Natural killer cell (primary cell): ENCODE results near the gene UTP3. TPM values are rescaled to one million over a fixed set of nuclear protein-coding genes. Genes with fewer than 3 reads are reported as not detected.
"Not testable (repeated sequence)": the region's sequence is repeated elsewhere in the genome, so short reads cannot be mapped to it uniquely, and the experiment has no call there.

ENCODE experiments used
- ATAC-seq, 3 donors: fragments of 150-1000 bp in 2 of 3; fragments of 200-7000 bp in 1 of 3; cut with Tn5 transposase; 1 replicate in 1 of 3; 2 replicates in 2 of 3; pipeline ENCODE4 v1.10.0; 2021; ENCODE audit warnings: mild to moderate bottlenecking in 2 of 3, moderate library complexity in 2 of 3
- DNase-seq, 2 donors: peaks; one replicate each; pipeline versions ENCODE4 v3.0.0 to v3.0.0-alpha.2; 2013 to 2021; ENCODE audit warnings: mixed read lengths in 1 of 2
- H3K27ac ChIP-seq: one replicate; pipeline ENCODE4 v1.5.1; 2013; ENCODE audit warnings: mild to moderate bottlenecking, low read length
- H3K27me3 ChIP-seq: one replicate; pipeline ENCODE4 v1.6.1; 2013; ENCODE audit warnings: low read length; ENCODE audit not compliant: control insufficient read depth, insufficient read depth
- H3K36me3 ChIP-seq: one replicate; pipeline ENCODE4 v1.6.1; 2013; ENCODE audit warnings: low read length; ENCODE audit not compliant: control insufficient read depth, insufficient read depth
- H3K4me1 ChIP-seq: one replicate; pipeline ENCODE4 v1.6.1; 2013; ENCODE audit warnings: low read length; ENCODE audit not compliant: control insufficient read depth, insufficient read depth
- H3K4me3 ChIP-seq: one replicate; pipeline ENCODE4 v1.5.1; 2013; ENCODE audit warnings: low read length
- H3K9me3 ChIP-seq: one replicate; pipeline ENCODE4 v1.6.1; 2013; ENCODE audit warnings: low read length; ENCODE audit not compliant: control insufficient read depth, insufficient read depth
- H3K27ac Mint-ChIP-seq, 2 donors: one replicate each; pipeline ENCODE4 v1.8.0; 2022; ENCODE audit warnings: mild to moderate bottlenecking in 2 of 2, mixed read lengths in 2 of 2, moderate library complexity in 1 of 2
- H3K27me3 Mint-ChIP-seq, 2 donors: one replicate each; pipeline ENCODE4 v1.8.0; 2022; ENCODE audit warnings: low read depth in 2 of 2, mixed read lengths in 2 of 2
- H3K36me3 Mint-ChIP-seq: one replicate; pipeline ENCODE4 v1.8.0; 2022; ENCODE audit warnings: mixed read lengths
- H3K4me1 Mint-ChIP-seq, 2 donors: one replicate each; pipeline ENCODE4 v1.8.0; 2022; ENCODE audit warnings: mixed read lengths in 2 of 2
- H3K4me3 Mint-ChIP-seq: one replicate; pipeline ENCODE4 v1.8.0; 2022; ENCODE audit warnings: mild to moderate bottlenecking, moderate library complexity, mixed read lengths
- H3K9me3 Mint-ChIP-seq, 2 donors: one replicate each; pipeline ENCODE4 v1.8.0; 2022; ENCODE audit warnings: mixed read lengths in 2 of 2
- WGBS: methylation state at CpG from one replicate; pipeline ENCODE4 v1.1.7; 2013; ENCODE audit warnings: missing lambda C conversion rate; ENCODE audit not compliant: insufficient coverage; 5-methylcytosine and 5-hydroxymethylcytosine counted together
- intact Hi-C: fragments of 100-400 bp; cut with micrococcal nuclease; formaldehyde crosslinking; loops from one replicate; pipeline ENCODE4 v1.14.2; 2022
- total RNA-seq, 4 donors: library from RNA; stranded (reverse); fragments of 120-200 nt in 1 of 4; gene quantifications; one replicate each; pipeline versions ENCODE4 v1.2.3 to v1.2.4, GENCODE V29; 2013 to 2022
- TF ChIP-seq, protein P1 (sequence below): fragments of 200-600 bp; IDR thresholded peaks from one replicate; pipeline ENCODE4 v1.8.0; 2022; ENCODE audit warnings: antibody characterized with exemption

Gene UTP3
- total RNA-seq, 3 donors from 2014 or later (not counting 1 experiment from before 2014, with no cell fraction given) = 22.3 to 23.1 (median 22.6) TPM

DNA sequence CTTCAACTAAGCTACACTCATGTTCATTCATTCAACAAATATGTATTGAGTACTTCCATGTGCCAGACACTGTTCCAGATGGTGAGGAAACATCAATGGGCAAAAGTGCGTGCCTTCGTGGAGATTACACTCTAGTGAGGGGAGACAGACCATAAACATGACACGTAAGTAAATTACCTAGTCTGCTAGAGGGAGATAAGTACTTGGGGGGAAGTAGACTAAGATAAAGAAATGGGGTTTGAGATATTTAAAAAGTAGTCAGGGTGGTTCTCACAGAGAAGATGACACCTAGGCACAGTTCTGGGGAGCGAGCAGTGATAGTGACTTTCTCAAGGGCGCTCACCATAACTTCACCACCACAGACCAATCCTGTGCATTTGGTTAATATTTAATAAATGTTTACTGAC lies 33.7 kb upstream of the UTP3 start:
- TF ChIP-seq, protein P1, sequence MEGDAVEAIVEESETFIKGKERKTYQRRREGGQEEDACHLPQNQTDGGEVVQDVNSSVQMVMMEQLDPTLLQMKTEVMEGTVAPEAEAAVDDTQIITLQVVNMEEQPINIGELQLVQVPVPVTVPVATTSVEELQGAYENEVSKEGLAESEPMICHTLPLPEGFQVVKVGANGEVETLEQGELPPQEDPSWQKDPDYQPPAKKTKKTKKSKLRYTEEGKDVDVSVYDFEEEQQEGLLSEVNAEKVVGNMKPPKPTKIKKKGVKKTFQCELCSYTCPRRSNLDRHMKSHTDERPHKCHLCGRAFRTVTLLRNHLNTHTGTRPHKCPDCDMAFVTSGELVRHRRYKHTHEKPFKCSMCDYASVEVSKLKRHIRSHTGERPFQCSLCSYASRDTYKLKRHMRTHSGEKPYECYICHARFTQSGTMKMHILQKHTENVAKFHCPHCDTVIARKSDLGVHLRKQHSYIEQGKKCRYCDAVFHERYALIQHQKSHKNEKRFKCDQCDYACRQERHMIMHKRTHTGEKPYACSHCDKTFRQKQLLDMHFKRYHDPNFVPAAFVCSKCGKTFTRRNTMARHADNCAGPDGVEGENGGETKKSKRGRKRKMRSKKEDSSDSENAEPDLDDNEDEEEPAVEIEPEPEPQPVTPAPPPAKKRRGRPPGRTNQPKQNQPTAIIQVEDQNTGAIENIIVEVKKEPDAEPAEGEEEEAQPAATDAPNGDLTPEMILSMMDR = no peak
- Histone ChIP-seq H3K27ac (no peak overlapping the region), H3K4me3 (no peak overlapping the region), H3K27me3 (no peaks in the 10 kb centered on the region), H3K9me3 (no peaks in the 10 kb centered on the region), H3K36me3 (no peaks in the 10 kb centered on the region), H3K4me1 (no peaks in the 10 kb centered on the region)
- no peaks in the 10 kb centered on the region for H3K4me1 Mint-ChIP-seq
- ATAC-seq (peak in 1 of 3 donors; percentile 69), DNase-seq (no peak)
- H3K36me3 Mint-ChIP-seq = no peaks in the 10 kb centered on the region
- 84% methylated on average over 3 of the region's 5 CpGs for WGBS
- H3K27ac Mint-ChIP-seq = no peak overlapping the region
- no peak overlapping the region for H3K4me3 Mint-ChIP-seq
- peaks cover 5 to 14% of the 10 kb centered on the region in 2 donors for H3K27me3 Mint-ChIP-seq
- H3K9me3 Mint-ChIP-seq = no peaks in the 10 kb centered on the region
- intact Hi-C loops = no loop called here

- no peak overlapping the region for H3K4me3 ChIP-seq
- H3K27ac Mint-ChIP-seq = no peak overlapping the region
- no peak overlapping the region for H3K4me3 Mint-ChIP-seq
- H3K27me3 ChIP-seq = no peaks in the 10 kb centered on the region
- no peaks in the 10 kb centered on the region for H3K36me3 Mint-ChIP-seq
- H3K4me1 ChIP-seq = no peaks in the 10 kb centered on the region
- no peaks in the 10 kb centered on the region for H3K36me3 ChIP-seq
- no peaks in the 10 kb centered on the region for H3K9me3 Mint-ChIP-seq
- intact Hi-C loops = no loop called here
- no peak overlapping the region for H3K27ac ChIP-seq
- TF ChIP-seq, protein P1 = no peak
- no peak for DNase-seq
- ATAC-seq = no peak
- H3K4me1 Mint-ChIP-seq = no peaks in the 10 kb centered on the region
- 88% methylated on average over 1 of the region's 5 CpGs for WGBS
- peaks cover 5 to 14% of the 10 kb centered on the region in 2 donors for H3K27me3 Mint-ChIP-seq
- no peaks in the 10 kb centered on the region for H3K9me3 ChIP-seq
Observed at GRCh38 chr4:70657326-70657725, 31.0 kb upstream of the UTP3 start.

DNA sequence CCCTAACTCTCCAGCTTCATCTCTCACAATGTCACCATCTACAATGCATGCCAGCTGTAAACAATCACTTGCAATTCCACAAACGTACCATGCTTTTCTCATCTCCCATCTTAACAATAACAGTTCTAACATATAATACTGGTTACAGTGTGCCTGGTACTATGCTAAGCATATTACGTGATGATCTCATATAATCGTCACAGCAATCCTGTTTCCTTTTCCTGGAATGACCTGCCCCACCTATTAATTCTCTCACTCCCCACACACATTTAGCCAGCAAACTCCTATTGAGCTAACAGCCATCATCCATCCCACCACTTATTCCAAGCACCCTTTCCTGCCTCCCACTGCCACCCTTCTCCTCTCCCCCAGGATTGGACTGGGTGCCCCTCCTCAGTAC lies 29.9 kb upstream of the UTP3 start:
- H3K27ac Mint-ChIP-seq = no peak overlapping the region

DNA sequence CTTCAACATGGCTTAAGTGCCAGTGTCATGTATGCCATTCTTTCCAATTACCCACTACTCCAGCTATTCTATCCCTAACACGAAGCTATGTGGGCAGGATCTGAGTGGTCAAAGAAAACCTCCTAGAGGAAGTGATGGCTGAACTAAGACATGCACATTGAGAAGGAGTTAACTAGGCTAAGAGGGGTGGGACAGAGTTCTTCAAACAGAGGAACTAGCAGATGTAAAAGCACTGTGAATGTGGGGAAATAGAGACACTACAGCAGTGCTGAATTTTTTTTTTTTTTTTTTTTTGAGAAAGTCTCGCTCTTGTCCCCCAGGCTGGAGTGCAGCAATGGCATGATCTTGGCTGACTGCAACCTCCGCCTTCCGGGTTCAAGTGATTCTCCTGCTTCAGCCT lies 28.2 kb upstream of the UTP3 start:
- Mint-ChIP-seq H3K27me3 (peaks cover 0 to 10% of the 10 kb centered on the region in 2 donors), H3K9me3 (no peaks in the 10 kb centered on the region), H3K4me1 (no peaks in the 10 kb centered on the region), H3K4me3 (no peak overlapping the region), H3K27ac (no peak overlapping the region), H3K36me3 (no peaks in the 10 kb centered on the region)
- H3K27ac ChIP-seq = no peak overlapping the region
- TF ChIP-seq, protein P1 = no peak
- H3K9me3 ChIP-seq = no peaks in the 10 kb centered on the region
- no peaks in the 10 kb centered on the region for H3K27me3 ChIP-seq
- H3K4me1 ChIP-seq = no peaks in the 10 kb centered on the region
- intact Hi-C loops = no loop called here
- DNase-seq (no peak), ATAC-seq (no peak)
- H3K36me3 ChIP-seq = no peaks in the 10 kb centered on the region
- WGBS = 95% methylated on average over 3 of the region's 4 CpGs
- H3K4me3 ChIP-seq = no peak overlapping the region

More for the DNA sequence above, 29.9 kb upstream of the UTP3 start:
- Histone ChIP-seq H3K9me3 (no peaks in the 10 kb centered on the region), H3K36me3 (no peaks in the 10 kb centered on the region), H3K4me1 (no peaks in the 10 kb centered on the region), H3K27ac (no peak overlapping the region), H3K4me3 (no peak overlapping the region), H3K27me3 (no peaks in the 10 kb centered on the region)
- no peaks in the 10 kb centered on the region for H3K36me3 Mint-ChIP-seq
- H3K27me3 Mint-ChIP-seq = peaks cover 5 to 14% of the 10 kb centered on the region in 2 donors
- H3K4me1 Mint-ChIP-seq = no peaks in the 10 kb centered on the region
- TF ChIP-seq, protein P1 = no peak
- no peak for ATAC-seq
- no peaks in the 10 kb centered on the region for H3K9me3 Mint-ChIP-seq
- 78% methylated on average over 3 of the region's 3 CpGs for WGBS
- no peak for DNase-seq
- H3K4me3 Mint-ChIP-seq = no peak overlapping the region
- intact Hi-C loops = no loop called here

DNA sequence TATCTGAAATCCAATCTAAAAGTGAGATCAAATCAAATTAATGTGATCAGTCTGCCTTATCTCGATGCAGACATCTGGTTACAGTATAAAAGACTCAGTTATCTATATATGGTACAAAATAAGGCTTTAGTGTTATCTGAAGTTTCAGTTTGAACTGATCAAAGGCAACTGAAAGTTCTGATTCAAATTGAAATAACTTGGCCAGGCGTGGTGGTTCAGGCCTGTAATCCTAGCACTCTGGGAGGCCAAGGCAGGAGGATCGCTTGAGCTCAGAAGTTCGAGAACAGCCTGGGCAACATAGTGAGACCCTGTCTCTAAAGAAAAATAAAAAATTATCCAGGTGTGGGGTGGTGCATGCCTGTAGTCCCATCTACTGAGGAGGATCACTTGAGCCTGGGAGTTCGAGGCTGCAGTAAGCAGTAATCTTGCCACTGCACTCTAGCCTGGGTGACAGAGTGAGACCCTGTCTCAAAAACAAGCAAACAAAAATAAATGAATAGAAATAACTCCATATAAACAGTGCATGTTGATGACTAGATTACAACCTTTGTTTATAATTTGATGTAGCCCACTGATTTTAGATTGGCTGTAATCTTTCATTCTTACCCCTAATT lies 26.9 kb upstream of the UTP3 start:
- H3K27ac ChIP-seq, H3K27ac Mint-ChIP-seq, H3K27me3 Mint-ChIP-seq, DNase-seq, H3K36me3 Mint-ChIP-seq, H3K9me3 Mint-ChIP-seq, H3K4me1 Mint-ChIP-seq, H3K9me3 ChIP-seq, H3K4me3 ChIP-seq, ATAC-seq, intact Hi-C loops, H3K27me3 ChIP-seq, H3K4me3 Mint-ChIP-seq, H3K4me1 ChIP-seq, H3K36me3 ChIP-seq: not testable (repeated sequence)
- 79% methylated on average over 4 of the region's 5 CpGs for WGBS
